Measurements from ENCODE around the gene SPACA4. TPM values are rescaled to one million over a fixed set of nuclear protein-coding genes. Genes with fewer than 3 reads are reported as not detected.
A peak's percentile ranks its signal among the peaks of the same experiment; 100 is the strongest.

Gene SPACA4
- total and polyA plus RNA-seq, 9 of the 15 experiments (the other 6 are each of a cell fraction or from before 2014, with no cell fraction given): not detected

DNA sequence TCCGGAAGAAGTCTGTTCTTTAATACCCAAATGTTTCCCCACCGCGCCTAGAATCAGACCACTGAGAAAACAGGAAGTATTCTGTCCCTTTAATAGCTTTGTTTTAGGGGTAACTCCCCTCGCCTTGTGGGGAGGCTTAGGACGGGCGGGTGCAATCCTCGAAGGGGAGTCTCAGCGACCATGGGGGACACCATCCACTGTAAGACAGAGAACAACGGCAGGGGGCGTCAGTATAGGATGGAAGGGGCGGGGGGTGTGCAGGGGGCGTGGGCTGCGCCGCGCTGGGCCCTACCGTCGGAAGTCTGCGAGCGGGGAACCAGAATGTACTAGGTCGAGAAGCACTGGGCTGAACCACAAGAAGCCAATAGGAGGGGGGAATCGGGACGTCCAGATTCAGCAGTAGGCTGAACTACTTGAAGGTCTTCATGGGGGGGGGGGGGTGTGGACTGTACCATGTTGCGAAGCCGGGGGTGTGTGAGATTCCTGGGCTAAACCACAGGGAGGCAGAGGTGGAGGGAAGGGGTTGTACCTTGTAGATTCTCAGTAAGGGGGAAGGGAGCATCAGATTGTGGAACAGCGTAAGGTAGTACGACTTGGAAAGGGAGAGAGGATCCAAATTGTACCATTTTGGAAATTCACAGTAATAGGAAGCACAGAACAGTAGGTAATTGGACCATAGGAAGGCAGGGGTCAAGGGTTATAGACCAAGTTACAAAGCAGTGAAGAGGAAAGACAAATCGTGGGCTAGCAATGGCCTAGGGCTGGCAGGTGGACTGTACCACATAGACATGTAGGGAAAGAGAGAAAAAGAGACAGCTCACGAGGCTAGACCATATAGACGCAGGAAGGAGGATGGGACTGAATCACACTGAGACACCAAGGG, 31.6 kb downstream of the SPACA4 start (continued):
- TF ChIP-seq CBX8 (IDR thresholded peaks at IDR 0.05; ENCODE audit: borderline replicate concordance, extremely low read depth, low read depth, low read length, poor library complexity, severe bottlenecking): no peak
- peak; percentile 72 for TF ChIP-seq HINFP (tag; conservative IDR thresholded peaks at IDR 0.05; ENCODE audit: low read depth)
- TF ChIP-seq MCM2 (IDR thresholded peaks at IDR 0.05; ENCODE audit: low read depth): no peak
- TF ChIP-seq MECOM (CRISPR knock-in tag; IDR thresholded peaks at IDR 0.05): no peak
- no peak for TF ChIP-seq ZBTB8A (IDR thresholded peaks at IDR 0.05; ENCODE audit: partially characterized antibody)
- TF ChIP-seq GTF2E2 (tag; IDR thresholded peaks at IDR 0.05): no peak
- peak; percentile 74; the same call in 1 of the 2 replicates for TF ChIP-seq DNMT1 (IDR thresholded peaks at IDR 0.05)
- TF ChIP-seq ZFX (CRISPR knock-in tag; IDR thresholded peaks at IDR 0.05): no peak
- TF ChIP-seq HBP1 (CRISPR knock-in tag; IDR thresholded peaks at IDR 0.05): no peak
- no peak for TF ChIP-seq SMARCC2 (IDR thresholded peaks at IDR 0.05; ENCODE audit: low read depth)
- peak; percentile 39; the same call in 1 of the 2 replicates for TF ChIP-seq TEAD4 (IDR thresholded peaks at IDR 0.05; ENCODE audit: low read length)
- TF ChIP-seq TEAD4 (CRISPR knock-in tag; IDR thresholded peaks at IDR 0.05; ENCODE audit: borderline replicate concordance): no peak
- no peak for TF ChIP-seq TCFL5 (CRISPR knock-in tag; conservative IDR thresholded peaks at IDR 0.05)
- TF ChIP-seq NEUROD1 (IDR thresholded peaks at IDR 0.05; ENCODE audit: borderline replicate concordance, low read depth, low read length, partially characterized antibody): peak; percentile 56
- no peak for TF ChIP-seq KLF13 (tag; IDR thresholded peaks at IDR 0.05; ENCODE audit: borderline replicate concordance, low read depth)
- no peak for TF ChIP-seq RFX5 (IDR thresholded peaks at IDR 0.05; ENCODE audit: low read depth, low read length)
- no peak for TF ChIP-seq ZNF146 (CRISPR knock-in tag; IDR thresholded peaks at IDR 0.05; ENCODE audit: unreplicated experiment)
- peak; percentile 96 to 97 for TF ChIP-seq KDM1A (IDR thresholded peaks at IDR 0.05)
- TF ChIP-seq FOXM1 (IDR thresholded peaks at IDR 0.05; ENCODE audit: low read depth): peak; percentile 16; the same call in 1 of the 2 replicates
- no peak for TF ChIP-seq FOXM1 (CRISPR knock-in tag; IDR thresholded peaks at IDR 0.05; ENCODE audit: low read depth)
- peak; percentile 92 for TF ChIP-seq ZBTB7A (IDR thresholded peaks at IDR 0.05; ENCODE audit: borderline replicate concordance, control insufficient read depth, low read depth, low read length)
- TF ChIP-seq CBX5 (IDR thresholded peaks at IDR 0.05; ENCODE audit: borderline replicate concordance, low read depth): no peak
- 0 out of 2 replicates have a peak, but pooled peaks have one; percentile 27 for TF ChIP-seq SREBF2 (CRISPR knock-in tag; IDR thresholded peaks at IDR 0.05)
